GM11168 (cell line): ENCODE data around the gene TWIST2.

ENCODE experiments used
- in situ Hi-C: fragments of 300-500 bp; cut with MboI; formaldehyde crosslinking; loops from one replicate; pipeline ENCODE4 v1.12.0; 2022; ENCODE audit warnings: low sequenced_read_pairs; ENCODE audit not compliant: unreplicated experiment

The TWIST2 gene

DNA sequence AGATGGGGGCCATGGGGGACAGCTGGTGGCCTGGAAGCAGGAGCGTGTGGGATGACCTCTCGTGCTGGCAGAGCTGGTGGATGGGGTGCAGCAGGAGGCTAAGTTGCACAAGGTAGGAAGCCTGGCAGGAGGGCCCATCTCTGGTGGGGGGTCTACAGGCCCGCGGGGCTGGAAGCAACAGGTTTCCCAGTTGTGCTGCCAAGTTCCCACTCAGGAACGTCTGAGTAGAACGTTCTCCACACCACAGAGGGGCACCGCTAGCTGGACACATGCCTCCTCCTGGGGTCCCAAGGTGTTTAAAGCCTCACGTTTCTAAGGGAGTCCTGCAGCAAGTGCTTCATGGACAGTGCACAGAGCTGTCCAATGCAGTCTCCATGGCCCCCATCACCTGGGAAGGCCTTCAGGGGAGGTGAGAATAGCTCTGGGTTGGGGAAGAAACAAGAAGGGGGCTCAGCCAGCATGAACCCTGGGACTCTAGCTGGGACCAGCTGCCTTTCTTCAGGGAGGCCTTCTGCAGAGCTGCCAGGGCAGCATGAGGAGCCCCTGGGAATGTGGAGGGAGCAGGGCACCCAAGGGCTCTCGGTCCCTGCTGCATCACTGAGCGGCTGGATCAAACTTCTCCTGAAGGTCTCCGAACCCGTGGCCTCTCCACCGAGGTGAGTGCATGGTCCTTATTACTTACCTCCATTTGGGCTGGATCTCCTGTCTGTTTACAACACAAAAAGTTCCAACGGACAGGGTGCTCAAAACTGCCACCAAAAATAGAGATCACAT, 80.0 kb downstream of the TWIST2 start:
- in situ Hi-C loops, result no loop called here

DNA sequence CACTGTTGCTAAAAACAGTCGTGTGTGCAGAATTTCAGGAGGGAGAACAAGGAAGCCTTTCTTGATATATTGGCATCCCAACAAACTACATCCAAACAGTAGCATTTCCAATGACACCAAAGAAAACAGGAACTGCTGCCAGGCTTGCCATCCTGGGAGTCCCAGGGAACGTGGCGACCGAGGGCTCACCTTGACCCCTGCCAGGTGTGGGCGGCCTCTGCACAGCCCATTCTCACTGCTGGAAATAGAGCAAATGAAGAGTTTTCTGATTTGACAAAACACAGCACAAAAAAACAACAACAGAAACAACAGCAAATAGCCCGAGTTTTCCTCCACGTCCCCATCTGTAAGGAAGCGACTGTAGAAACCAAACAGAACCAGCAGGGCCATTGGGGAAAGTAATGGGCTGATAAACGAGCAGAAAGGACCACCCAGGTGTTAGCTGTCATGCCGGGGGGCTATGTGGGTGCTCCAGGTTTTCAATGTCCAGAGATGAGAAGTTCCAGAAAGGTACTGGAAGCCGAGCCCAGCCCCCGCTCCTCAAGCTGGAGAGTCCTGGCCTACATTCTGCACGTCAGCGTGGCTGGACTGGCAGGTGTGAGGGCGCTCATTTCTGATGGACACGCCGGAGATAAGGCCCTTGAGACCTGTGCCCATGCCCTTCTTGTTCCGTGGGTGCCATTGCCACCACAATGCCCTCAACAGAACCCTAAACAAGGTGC, 80.8 kb downstream of the TWIST2 start:
- in situ Hi-C loops, result no loop called here

DNA sequence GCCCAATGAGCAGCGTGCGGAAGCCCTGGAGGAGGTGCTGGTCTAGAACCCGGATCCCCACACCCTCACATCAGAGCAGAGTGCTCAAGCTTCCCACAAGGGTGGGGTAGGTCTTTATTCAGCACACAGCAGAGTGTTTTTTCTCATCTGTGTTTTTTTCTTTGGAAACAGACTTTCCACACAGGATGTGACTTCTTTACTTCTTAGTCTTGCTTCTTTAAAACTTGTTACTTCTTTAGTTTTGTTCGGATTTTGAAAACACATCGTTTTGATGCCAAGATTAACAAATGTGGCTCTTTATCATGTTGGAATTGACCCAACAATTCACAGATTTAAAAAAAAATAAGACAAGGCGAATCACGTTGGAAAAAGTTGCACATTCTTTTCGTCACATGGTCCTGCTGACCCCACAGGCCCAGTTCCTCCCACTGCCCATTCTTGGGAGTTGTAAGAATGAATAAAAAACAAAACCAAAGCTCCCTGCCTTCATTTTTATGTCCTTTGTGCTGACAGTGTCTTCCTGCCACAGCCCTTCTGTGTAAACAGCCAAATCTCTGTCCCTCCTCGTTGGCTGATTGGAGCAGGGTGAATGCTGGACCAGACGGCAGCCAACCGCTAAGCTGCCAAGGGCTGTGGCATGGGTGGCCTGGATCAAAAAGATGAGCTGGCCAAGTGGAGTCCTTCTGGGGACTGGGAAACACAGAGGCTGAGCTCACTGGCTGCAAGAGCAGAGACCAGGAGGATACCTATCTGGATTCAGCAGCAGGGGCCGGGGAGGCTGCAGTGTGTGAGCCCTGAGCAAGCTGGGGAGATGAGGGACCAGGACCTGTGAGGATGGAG, 81.6 kb downstream of the TWIST2 start:
- in situ Hi-C loops, result no loop called here

DNA sequence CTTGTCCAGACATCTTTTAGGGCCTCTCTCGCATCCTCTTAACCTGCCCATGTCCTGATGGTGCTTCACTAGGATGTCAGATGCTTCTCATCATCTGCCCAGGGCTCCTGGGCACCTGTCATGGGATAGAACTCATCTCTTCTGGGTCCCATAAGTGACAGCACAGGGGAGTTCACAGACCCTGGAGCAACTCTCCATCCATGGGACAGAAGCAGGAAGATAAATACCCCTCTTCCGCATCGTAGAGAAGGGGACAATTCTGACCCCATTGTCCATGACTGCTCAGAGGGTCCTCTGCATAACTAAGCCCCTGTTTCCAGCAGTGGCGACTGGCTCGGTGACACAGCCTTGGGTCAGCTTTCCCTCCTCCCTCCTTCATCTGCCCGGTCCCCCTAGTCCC, 82.3 kb downstream of the TWIST2 start:
- in situ Hi-C loops, result no loop called here

DNA sequence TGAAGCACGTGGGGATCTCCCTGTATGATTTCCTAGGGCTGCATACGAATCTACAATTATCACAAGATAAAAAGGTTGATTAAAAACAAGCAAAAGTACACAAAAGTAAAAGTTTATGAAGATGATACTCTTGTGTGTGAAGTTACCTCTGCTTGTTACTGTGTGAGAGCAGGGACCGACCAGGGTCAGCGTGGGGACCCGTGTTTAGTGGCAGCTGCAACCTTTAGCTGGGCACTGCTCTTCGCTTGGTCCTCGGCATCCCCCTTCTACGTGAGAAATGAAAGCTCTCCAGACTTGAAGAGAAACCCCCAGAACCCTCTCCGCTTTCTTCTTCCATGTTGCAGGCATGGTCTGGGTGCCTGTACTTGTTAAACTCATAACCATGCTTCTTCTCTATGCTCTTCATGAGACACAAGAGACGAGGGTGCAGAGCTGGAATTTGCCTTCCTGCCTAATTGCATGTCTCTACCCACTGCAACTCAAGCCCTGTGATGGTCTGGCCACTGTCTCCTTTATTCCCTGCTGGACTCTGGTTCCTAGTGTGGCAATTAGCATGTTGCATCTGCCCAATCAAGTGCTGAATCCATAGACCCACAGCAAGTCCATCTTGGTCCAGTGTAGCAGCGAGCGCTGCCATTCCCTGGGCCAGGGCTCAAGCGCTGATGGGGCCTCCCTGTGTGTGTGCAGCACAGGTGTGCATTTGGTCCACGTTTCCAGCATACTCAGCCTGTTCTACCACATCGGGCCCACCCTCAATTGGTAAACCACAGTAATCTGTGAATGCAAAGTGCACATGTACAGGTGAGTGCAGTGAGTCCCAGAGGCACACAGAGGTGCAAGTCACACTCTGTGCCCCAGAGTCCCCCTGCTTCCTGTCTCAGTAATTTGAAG, 88.5 kb downstream of the TWIST2 start:
- in situ Hi-C loops, result no loop called here

DNA sequence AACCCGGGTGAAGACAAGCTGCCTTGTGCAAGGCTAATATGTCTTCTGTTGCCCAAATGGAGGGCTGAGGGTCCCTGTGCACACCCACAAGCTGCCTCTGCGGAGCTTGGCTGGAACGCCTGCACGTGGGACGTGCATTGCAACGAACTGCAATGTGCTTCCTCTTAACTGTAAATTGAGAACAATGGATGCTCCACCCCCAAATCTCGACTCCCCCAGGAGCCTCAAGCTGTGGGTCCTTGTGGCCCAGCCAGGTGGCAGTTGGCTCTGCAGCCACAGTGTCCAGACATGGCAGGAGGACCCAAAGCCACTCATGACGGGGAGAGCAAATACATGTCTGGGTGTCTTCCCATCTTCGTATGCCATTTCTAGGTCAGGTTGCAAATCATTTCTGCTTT, 90.1 kb downstream of the TWIST2 start:
- in situ Hi-C loops, result no loop called here

DNA sequence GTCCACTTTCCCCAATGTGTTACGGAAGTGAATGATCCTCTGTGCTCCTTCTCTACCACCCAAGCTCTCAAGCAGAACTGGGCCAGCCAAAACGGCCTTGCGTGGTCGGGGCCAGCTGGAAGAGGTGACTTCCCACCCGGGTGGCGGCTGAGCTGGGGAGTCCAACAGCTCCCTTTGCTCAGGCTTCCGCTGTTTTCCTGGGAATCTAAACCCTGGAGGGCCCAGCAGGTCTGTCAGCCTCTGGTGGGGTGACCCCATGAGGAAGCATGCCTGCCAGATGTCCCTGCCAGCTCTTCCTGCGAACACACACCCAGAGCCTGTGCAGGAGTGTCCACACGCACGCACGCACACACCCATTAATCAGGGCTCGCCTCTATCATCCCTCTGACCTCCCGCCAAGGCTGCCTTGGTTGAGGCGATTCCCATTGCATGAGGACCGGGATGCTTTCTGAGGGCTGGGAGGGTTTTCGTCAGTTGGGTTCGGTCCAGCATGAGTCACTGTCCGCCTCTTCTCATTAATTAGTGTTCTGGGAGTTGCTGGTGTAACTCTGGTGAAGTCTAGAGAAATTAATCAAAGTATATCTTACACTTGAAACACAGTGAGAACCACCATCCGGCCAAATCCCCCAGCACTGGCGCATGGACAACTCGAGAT, 90.6 kb downstream of the TWIST2 start:
- in situ Hi-C loops, result no loop called here

DNA sequence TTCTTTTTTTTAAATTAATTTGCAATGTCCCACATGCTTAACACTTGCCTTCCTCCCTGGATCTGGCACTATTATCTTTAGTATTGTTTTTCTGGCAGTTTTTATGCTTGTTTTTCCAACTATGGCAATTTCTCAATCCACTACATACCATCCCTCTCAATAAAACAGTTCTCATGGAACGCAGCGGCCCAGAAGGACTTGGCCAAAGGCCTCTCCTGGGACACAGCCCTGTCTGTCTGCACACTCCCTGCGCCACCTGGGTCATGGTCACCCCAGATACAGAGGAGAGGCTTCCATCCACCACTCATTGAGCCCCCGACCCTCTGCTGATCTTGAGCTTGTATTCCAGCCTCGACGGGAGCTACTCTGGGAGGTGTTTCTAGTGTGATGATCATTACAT, 91.2 kb downstream of the TWIST2 start:
- in situ Hi-C loops, result no loop called here

DNA sequence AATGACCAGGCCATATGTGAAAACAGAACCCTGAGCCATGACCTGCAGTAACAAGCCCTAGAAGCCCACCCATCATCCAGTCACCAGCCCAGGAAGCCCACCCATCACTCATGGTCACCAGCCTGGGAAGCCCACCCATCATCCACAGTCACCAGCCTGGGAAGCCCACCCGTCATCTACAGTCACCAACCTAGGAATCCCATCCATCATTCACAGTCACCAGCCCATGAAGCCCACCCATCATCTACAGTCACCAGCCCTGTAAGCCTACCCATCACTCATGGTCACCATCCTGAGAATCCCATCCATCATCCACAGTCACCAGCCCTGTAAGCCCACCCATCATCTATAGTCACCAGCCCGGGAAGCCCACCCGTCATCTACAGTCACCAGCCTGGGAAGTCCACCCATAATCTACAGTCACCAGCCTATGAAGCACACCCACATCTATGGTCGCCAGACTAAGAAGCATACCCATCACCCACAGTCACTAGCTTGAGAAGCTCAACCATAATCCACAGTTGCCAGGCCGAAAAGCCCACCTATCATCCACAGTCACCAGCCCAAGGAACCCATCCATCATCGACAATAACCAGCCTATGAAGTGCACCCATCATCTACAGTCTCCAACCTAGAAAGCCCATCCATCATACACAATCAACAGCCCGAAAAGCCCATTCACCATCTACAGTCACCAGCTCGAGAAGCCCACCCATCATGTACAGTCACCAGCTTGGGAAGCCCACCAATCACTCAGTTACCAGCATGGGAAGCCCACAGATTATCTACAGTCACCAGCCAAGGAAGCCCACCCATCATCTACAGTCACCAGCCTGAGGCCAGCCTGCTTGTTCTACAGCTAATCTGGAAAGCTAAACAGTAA, 91.9 kb downstream of the TWIST2 start:
- in situ Hi-C loops, result no loop called here

DNA sequence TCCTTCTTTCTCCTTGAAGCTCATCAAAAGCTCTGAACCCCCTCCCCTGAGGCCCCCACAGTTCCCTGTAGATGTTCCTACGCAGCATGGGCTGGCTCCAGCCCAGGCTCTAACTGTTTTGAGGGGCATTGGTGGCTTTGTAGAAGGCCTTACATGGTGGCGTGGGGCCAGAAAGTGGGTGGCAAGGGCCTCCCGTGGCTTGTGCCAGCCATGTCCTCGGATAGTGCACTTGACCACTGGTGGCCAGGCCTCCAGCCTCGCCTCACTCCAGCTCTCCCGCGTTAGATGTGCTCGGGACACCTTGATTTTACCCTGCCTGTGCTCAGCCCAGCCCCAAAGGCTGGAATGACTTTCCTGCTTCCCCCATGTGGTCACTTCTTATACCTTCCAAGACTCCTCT, 92.9 kb downstream of the TWIST2 start:
- in situ Hi-C loops, result no loop called here

DNA sequence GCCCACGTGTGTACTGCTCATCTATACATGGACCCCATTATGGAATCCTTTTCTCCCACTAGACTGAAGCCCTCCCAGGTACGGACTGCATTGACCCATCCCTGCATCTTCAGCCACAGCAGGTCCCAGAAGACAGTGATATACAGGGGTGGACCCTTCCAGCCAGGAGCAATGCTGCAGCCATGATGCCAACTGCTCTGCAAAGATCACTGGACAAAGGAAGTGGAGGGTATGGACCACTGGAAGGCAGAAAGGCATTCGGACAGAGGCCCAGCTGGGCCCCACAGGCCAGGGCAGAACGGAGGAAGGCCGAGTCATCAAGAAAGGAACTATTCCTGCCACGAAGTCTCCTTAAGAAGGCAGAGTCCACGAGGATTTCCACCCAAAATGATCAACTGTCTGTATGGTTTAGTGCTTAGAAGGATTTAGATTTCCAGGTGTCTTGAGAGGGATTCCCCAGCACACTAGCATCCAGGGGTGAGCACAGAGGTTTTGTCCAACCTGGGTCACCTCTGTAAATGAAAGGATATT, 93.4 kb downstream of the TWIST2 start:
- in situ Hi-C loops, result no loop called here

DNA sequence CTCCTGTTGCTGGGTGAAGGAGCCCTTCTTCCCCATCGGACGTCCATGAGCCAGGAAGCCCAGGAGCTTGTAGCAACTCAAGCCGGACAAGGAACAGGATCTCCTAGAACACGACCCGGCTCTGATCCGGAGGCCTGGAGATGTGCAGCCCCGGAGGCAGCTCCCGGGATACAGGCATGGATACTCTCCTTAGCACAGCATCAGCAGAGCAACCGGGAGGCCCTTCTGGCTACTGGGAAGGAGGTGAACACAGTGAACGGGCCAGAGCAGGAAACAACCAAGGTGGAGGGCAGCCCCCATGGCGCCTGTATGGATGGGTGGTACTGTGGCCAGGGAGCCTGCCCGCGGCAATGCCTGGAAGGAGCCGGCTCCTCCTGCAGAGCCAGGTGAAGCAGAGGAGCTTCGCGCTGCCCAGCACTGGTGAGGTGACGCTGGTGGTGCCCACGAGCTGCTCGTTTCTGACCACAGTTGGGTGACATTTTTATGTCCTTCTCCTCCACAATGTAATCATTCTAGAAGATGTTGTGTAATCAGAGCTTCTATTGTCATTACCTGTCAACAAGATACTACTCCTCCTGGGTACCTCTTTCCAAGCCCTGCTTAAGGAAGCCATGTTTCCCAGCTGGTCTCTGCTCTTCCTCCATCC, 94.3 kb downstream of the TWIST2 start:
- in situ Hi-C loops, result no loop called here

DNA sequence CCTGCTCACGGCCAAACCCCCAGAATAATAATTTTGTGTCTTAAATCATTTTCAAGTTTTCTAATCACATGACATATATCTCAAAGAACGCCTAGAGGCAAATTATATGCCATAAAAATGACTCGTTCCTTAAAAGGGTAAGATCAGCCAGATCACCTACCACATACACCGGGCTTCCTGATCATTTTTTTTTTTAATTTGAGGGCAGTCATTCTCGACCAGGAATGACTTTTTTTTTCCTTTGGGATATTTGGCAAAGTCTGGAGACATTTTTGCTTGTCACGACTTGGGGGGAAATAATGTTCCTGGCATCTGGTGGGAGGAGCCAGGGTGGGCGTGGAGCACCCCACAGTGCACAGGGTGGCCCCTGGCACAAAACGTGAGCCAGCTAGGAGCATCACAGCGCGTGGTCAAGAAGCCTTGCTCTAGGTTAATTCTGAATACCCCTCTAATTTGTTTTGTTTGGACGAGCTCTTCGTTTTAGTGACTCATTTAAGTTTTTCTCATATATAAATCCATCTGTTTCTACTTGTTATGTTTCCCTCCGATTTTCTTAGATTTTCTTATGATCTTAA, 94.9 kb downstream of the TWIST2 start:
- in situ Hi-C loops, result no loop called here

DNA sequence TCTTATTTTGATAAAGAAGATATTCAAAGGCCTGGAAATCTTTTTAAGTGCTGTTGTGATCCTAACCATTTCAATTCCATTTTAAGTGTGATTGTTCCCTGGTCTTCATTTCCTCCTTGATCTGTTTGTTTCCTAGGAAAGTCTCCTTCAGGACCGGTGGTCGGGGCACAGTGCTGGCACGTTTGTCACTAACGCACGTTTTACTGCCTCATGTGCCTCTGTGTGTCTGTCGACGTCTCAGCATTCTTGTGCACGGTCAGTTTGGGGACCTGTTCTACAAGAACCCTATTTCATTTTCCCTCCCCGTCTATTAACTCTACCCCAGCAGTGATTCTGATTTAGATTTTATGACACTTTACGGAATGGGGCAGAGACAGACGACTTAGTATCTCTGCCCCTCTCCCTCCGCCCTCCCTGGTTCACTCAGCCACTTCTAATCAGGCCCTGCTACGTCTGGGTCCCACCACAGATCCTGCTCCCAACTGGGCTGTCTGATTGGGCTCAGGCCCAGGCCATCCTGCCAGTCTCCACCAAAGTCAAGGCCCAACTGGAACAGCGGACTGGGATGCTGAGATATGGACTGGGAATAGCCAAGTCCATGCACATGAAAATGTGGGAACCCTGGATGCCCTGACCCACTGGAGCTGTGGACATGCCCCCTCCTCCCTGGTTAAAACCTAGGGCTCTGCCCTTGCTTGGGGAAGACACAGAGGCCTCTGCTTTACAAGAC, 95.6 kb downstream of the TWIST2 start:
- in situ Hi-C loops, result no loop called here

DNA sequence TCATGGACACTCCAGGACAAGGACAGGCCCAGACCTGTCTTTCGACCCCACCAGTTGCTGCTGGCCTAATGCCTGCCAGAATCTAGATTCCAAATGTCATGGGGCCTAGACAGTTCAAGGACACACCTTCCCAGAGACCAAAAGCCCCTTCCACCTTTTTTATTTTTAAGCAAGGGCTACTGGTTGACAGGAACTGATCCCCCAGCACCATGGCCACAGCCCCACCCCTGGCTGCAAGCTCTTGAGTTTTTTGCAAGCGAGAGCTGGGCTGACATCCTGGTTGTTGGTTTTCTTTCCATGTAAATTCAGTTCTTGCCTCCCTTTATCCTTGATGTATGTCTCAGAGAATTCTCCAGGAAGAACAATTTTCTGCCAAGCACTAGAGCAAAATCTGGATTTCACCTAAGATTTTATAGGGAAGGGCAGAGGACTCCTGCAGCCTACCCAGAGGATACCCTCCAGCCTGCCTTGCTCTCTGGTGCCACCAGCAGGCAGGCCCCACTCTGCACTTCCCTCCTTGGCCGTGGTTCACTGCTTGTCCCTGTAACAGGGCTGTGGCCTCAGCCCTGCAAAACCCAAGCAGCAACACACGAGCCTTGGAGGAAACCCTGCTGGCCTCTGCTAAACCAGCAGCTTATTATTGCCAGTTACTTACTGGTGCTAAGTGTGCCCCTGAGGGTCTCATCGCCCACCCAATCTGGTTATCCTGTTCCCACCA, 97.7 kb downstream of the TWIST2 start:
- in situ Hi-C loops, result no loop called here
